GM23248 (cell line): Measurements from ENCODE around the gene SLC9A6.

Experiments
- EZH2 ChIP-seq: fragments of 200-600 bp; sonication (generic); IDR thresholded peaks from 2 replicates; pipeline ENCODE4 v1.6.1; 2018; ENCODE audit warnings: antibody characterized with exemption, mild to moderate bottlenecking; ENCODE audit not compliant: insufficient read depth, poor library complexity, severe bottlenecking
- EZH2phosphoT487 ChIP-seq: fragments of 200-600 bp; sonication (generic); IDR thresholded peaks from 2 replicates; pipeline ENCODE4 v1.6.1; 2018; ENCODE audit warnings: antibody characterized with exemption, moderate library complexity, mild to moderate bottlenecking, low read depth; ENCODE audit not compliant: insufficient read depth

DNA sequence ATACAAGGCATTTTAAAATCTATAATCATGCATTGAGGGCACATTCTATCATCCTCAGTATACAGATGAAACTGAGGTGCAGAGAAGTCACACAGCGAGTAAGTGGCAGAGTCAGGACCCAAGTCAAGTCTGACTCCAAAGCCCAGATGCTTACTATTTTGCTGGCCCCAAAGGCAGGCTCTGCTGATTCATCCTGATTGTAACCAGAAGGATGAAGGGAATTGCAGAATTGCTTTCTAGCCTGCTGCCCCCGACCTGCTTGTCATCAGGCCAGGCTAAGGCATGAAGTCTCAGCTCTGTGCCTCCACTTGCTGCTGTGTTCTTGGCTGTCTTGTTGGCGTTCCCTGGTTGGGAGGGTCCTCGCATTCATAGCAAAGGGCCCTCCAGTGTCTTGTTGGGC, 62.7 kb downstream of the SLC9A6 start:
- TF ChIP-seq EZH2 (no peak), EZH2phosphoT487 (no peak)
